ENCODE results near the gene COL25A1.
"Not testable (repeated sequence)": the region's sequence is repeated elsewhere in the genome, so short reads cannot be mapped to it uniquely, and the experiment has no call there.

The COL25A1 gene

DNA sequence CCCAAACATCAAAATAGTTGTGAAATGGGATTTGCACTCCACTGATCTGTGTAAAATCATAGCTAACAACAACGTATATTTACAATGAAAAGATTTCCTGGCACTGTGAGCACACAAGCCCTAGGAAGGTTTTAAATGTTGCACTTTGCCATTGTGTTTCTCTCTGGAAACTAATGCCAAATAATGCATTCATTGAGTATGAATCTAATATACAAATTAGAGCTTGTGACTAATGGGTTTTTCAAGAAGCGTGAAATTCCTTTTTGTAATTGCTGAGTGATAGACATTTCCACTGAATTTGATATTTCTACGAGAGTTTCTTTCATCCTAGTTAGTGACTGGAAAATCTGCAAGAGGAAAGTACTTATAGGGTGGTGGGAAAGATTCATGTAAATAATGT is 135.9 kb downstream of the COL25A1 start:
- no peak for DNase-seq (ENCODE audit: low spot score)

- no peak for DNase-seq (ENCODE audit: low spot score)
These were observed 136.3 kb downstream of the COL25A1 start for GRCh38 chr4:109166126-109166525.

- no peak for DNase-seq (ENCODE audit: low spot score)
These were observed 138.4 kb downstream of the COL25A1 start for GRCh38 chr4:109164011-109164410.

- no peak for DNase-seq (ENCODE audit: low spot score)
These were observed 139.0 kb downstream of the COL25A1 start for GRCh38 chr4:109163493-109163892.

- DNase-seq (ENCODE audit: low spot score) = no peak
These were observed 139.7 kb downstream of the COL25A1 start for GRCh38 chr4:109162759-109163158.

- DNase-seq (ENCODE audit: low spot score) = no peak
These were observed 142.0 kb downstream of the COL25A1 start for GRCh38 chr4:109160494-109160893.

DNA sequence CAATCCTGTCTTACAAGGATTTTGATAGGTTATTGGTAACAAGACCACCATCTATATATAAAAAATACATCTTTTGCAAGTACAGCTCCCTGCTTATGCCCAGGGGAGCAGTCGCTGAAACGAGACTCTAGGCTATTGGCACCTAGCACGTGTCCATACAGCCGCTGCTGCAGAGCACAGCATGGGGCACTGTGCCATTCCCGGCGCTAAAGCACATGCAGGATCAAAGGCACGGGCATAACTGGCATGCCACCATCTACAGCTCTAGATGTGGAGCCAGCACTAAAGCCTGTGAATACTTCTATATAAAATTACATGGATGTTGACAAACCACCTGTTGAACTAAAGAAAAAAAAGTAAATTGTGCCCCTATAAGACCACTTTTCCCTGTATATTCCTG is 144.8 kb downstream of the COL25A1 start:
- no peak for DNase-seq (ENCODE audit: low spot score)

- DNase-seq (ENCODE audit: low spot score) = no peak
These were observed 145.3 kb downstream of the COL25A1 start for GRCh38 chr4:109157205-109157604.

GRCh38 chr4:109156356-109156755 is 146.1 kb downstream of the COL25A1 start:
- no peak for DNase-seq (ENCODE audit: low spot score)

- DNase-seq (ENCODE audit: low spot score) = no peak
These were observed 146.7 kb downstream of the COL25A1 start for GRCh38 chr4:109155682-109156283.

GRCh38 chr4:109155084-109155483 is 147.4 kb downstream of the COL25A1 start:
- DNase-seq (ENCODE audit: low spot score) = no peak

- DNase-seq (ENCODE audit: low spot score) = no peak
These were observed 148.0 kb downstream of the COL25A1 start for GRCh38 chr4:109154424-109154823.

DNA sequence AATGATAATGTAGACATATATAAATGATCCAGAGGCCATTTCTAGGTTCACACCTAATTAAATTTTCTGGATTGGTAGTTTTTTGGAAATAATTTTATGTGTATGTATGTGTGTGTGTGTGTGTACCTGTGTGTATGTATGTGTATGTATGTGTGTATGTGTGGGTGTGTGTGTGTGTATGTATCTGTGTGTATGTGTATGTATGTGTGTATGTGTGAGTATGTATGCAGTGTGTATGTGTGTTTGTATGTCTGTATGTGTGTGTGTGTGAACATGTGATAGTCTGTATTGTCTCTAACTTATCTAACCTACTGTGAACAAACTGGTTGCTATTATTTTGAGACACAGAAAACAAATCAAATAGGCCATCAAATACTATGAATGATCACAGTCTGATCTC is 152.6 kb downstream of the COL25A1 start:
- DNase-seq (ENCODE audit: low spot score) = no peak

DNA sequence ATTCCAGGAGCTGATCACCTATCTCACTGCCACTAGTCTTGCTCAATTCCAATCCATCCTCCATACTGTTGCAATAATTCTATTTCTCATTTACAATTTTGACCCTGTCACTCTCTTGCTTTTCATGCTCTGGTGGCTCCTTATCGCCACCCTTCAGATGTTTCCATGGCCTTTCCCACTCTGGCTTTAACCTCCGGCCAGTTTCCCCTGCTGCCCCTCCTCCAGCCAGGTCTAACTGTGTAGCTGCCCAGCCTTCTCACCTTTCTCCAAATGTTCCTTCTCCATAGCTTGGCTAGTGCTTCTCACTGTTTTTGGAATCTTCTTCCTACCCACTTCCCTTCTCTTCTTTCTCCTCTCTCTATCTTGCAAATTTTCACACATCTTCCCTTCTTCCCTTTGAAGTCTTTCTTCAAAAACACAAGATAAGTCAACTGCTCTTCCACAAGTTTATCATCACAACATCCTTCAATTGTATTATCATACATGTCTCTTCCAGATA is 153.8 kb downstream of the COL25A1 start:
- DNase-seq (ENCODE audit: low spot score) = no peak

- no peak for DNase-seq (ENCODE audit: low spot score)
These were observed 155.3 kb downstream of the COL25A1 start for GRCh38 chr4:109147135-109147534.

- DNase-seq (ENCODE audit: low spot score) = no peak
These were observed 156.0 kb downstream of the COL25A1 start for GRCh38 chr4:109146499-109146898.

- not testable (repeated sequence) for DNase-seq (ENCODE audit: low spot score)
These were observed 164.3 kb downstream of the COL25A1 start for GRCh38 chr4:109138125-109138524.

GRCh38 chr4:109134921-109135320 is 167.5 kb downstream of the COL25A1 start:
- no peak for DNase-seq (ENCODE audit: low spot score)

DNA sequence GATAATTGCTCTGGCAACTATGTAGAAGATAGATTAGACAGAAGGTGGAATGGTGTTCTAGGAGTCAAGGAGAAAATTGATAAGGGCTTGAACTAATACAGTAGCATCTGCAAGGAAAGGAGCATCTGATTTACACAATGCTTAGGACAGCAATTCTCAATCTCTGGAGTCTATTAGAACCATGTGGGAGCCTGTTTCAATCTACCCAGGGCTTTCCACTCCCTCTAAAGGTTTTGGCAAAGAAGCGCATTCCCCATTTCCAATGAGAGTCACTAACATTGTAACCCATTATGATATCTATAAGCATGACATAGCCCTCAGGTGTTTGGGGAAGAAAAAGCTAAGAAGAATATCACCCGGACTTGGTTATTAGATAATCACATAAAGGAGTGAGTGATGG is 168.2 kb downstream of the COL25A1 start:
- no peak for DNase-seq (ENCODE audit: low spot score)

DNA sequence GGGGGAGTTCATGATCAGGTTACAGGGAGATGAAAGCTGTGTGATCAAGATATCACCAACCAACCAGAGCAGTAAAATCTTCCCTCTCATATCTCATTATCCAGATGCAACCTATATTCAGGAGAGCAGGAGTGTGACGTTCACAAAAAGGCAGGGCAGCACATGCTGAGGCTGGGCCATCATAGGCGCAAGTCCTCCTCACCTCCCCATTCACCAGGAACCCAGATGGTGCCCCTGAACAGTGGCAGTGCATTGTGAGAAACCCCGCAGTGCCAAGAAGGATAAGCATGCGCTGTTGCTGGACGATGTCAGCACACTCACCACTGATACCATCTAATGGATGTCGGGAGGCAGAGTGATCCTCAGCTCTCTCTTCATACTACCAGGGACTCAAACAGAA is 170.9 kb downstream of the COL25A1 start:
- DNase-seq (ENCODE audit: low spot score) = no peak

DNA sequence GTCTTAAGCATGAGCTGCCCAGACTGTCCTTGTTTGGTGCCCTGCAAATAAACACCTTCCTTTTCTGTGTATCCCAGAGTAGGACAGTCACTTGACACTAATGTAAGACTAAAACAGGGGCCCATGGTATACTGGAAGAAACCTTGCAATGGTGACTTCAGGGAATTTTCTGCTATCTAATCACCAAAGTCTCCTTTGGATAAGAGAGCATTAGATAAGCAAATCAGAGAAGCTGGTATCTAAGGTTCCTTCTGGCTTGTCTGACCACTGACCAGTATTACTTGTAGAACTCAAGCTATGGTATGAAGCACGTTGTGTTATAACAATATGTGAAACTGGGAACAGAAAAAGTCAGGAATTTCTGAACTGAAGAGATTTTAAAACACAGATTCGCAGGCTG is 173.9 kb downstream of the COL25A1 start:
- DNase-seq (ENCODE audit: low spot score) = no peak

DNA sequence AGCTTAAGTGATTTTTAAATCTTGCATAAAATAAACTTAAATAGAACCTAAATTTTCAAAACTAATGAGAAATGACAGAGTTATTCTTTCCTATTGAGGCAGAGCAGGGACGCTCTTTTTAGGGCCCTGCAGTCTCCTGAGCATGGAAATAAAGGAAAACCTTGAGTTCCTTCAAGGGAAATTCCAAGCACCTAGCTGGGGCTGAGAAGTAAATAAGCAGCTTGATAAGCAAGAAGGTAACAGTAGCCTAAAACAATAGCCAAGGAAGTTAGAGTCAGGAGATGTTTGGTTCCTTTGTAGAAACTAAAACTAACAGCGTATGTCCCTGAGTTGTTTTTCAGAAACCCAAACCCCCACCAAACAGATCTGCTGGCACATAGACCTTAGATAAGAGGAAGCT is 174.6 kb downstream of the COL25A1 start:
- no peak for DNase-seq (ENCODE audit: low spot score)

DNA sequence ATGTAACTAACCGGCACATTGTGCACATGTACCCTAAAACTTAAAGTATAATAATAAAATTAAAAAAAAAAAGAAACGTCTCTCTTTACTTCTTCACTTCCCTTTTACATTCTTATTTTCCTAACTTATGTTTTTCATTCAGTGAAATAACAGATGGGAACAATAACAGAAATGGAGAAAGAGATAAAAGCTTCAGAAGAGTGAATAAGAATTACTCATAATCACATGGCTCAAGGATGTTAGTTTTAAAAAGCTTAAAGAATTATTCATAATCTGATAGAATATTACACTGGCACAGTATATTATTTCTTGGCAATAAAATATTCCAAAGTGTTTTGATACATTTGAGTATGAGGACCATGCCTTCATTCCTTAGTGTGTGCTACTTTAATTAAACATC is 175.6 kb downstream of the COL25A1 start:
- no peak for DNase-seq (ENCODE audit: low spot score)

- DNase-seq (ENCODE audit: low spot score) = no peak
These were observed 177.4 kb downstream of the COL25A1 start for GRCh38 chr4:109125084-109125483.

- DNase-seq (ENCODE audit: low spot score) = no peak
These were observed 178.5 kb downstream of the COL25A1 start for GRCh38 chr4:109123951-109124350.
